GM12878 (cell line): ENCODE measurements around the gene RFC3. TPM values are rescaled to one million over a fixed set of nuclear protein-coding genes. Genes with fewer than 3 reads are reported as not detected.

Source experiments
- ATAC-seq: fragments of 200-7000 bp; cut with Tn5 transposase; 3 replicates; pipeline ENCODE4 v1.9.1; 2020; ENCODE audit warnings: mild to moderate bottlenecking, moderate library complexity
- BruUV-seq: library from RNA; stranded (reverse); fragments of 400-500 nt; replicated peaks from 2 replicates; lab custom pipeline; 2021; lab: Mats Ljungman, UMichigan
- CTCF ChIA-PET: fragments of 300-600 bp; sonication (Branson Sonifier 250); formaldehyde crosslinking; extraction: SDS; loops from one replicate; lab custom pipeline; 2021; ENCODE audit warnings: inconsistent platforms; lab: Yijun Ruan, JAX
- POLR2A ChIA-PET: fragments of 350-600 bp; formaldehyde crosslinking; extraction: SDS; loops from one replicate; lab custom pipeline; 2021; ENCODE audit warnings: inconsistent platforms; lab: Charles Lee
- RAD21 ChIA-PET: fragments of 300-600 bp; sonication (Branson Sonifier 250); formaldehyde crosslinking; loops from one replicate; lab custom pipeline; 2023; ENCODE audit warnings: antibody characterized with exemption; ENCODE audit not compliant: unreplicated experiment; lab: Charles Lee
- SMC1A ChIA-PET: fragments of 300-600 bp; sonication (Branson Sonifier 250); formaldehyde crosslinking; loops from one replicate; lab custom pipeline; 2023; ENCODE audit not compliant: unreplicated experiment, uncharacterized antibody; lab: Charles Lee
- DNase-seq: peaks from one replicate; pipeline ENCODE4 v3.0.0-alpha.2; 2011; ENCODE audit warnings: low read depth, low spot score
- FAIRE-seq: peaks from 3 replicates; lab custom pipeline; 2011; peaks lifted over from hg19 to GRCh38; lab: Jason Lieb, UNC
- H2AFZ ChIP-seq: 2 replicates; pipeline ENCODE4 v1.6.0; 2011; ENCODE audit warnings: low read depth, low read length, control low read depth; ENCODE audit not compliant: control insufficient read depth
- H3K27ac ChIP-seq: 2 replicates; pipeline ENCODE4 v1.5.1; 2011; ENCODE audit warnings: control low read depth; ENCODE audit not compliant: control insufficient read depth, insufficient read depth
- H3K27me3 ChIP-seq, 2 experiments: replicated peaks in 1 of 2; 2 replicates each; pipeline versions ENCODE4 v1.6.0 to v1.6.1; 2011; ENCODE audit warnings: low read length in 1 of 2; ENCODE audit not compliant: control insufficient read depth in 2 of 2, insufficient read depth in 2 of 2
- H3K36me3 ChIP-seq, 2 experiments: 2 replicates each; pipeline ENCODE4 v1.5.1; 2011; ENCODE audit warnings: low read length in 1 of 2; ENCODE audit not compliant: control insufficient read depth in 2 of 2, insufficient read depth in 2 of 2
- H3K4me1 ChIP-seq: 2 replicates; pipeline ENCODE4 v1.6.1; 2011; ENCODE audit warnings: mild to moderate bottlenecking, low read length, moderate library complexity, mixed read lengths; ENCODE audit not compliant: control insufficient read depth, insufficient read depth
- H3K4me2 ChIP-seq: 2 replicates; pipeline ENCODE4 v1.6.0; 2011; ENCODE audit warnings: control low read depth; ENCODE audit not compliant: control insufficient read depth, insufficient read depth
- H3K4me3 ChIP-seq: fragments of 200-600 bp; sonication (generic); 2 replicates; pipeline ENCODE4 v1.5.1; 2016
- H3K79me2 ChIP-seq: 2 replicates; pipeline ENCODE4 v1.6.0; 2011; ENCODE audit warnings: low read length; ENCODE audit not compliant: control insufficient read depth, insufficient read depth
- H3K9ac ChIP-seq: 2 replicates; pipeline ENCODE4 v1.8.0; 2011; ENCODE audit warnings: low read length, control low read depth, mixed read lengths; ENCODE audit not compliant: control insufficient read depth, insufficient read depth
- H3K9me3 ChIP-seq: replicated peaks from 3 replicates; pipeline ENCODE4 v1.5.1; 2011; ENCODE audit warnings: mild to moderate bottlenecking, low read length; ENCODE audit not compliant: control insufficient read depth, insufficient read depth
- H4K20me1 ChIP-seq: 2 replicates; pipeline ENCODE4 v1.6.0; 2011; ENCODE audit not compliant: control insufficient read depth, insufficient read depth
- BMI1 ChIP-seq: fragments of 450-650 bp; IDR thresholded peaks from 2 replicates; pipeline ENCODE4 v1.6.1; 2016; ENCODE audit warnings: mild to moderate bottlenecking, moderate library complexity, borderline replicate concordance
- EGR1 ChIP-seq, 2 experiments: IDR thresholded peaks; 1 replicate in 1 of 2; 2 replicates in 1 of 2; pipeline ENCODE4 v1.6.1; 2011 to 2012; ENCODE audit warnings: low read depth in 2 of 2, low read length in 2 of 2, borderline replicate concordance in 1 of 2, mild to moderate bottlenecking in 1 of 2, moderate library complexity in 1 of 2
- KLF5 ChIP-seq: fragments of 450-650 bp; IDR thresholded peaks from 2 replicates; pipeline ENCODE4 v1.6.1; 2014; ENCODE audit warnings: mild to moderate bottlenecking; ENCODE audit not compliant: partially characterized antibody
- NR2F1 ChIP-seq: fragments of 450-650 bp; conservative IDR thresholded peaks from 2 replicates; pipeline ENCODE4 v1.6.1; 2017; ENCODE audit warnings: mild to moderate bottlenecking
- SIX5 ChIP-seq: IDR thresholded peaks from 2 replicates; pipeline ENCODE4 v1.6.1; 2011; ENCODE audit warnings: mild to moderate bottlenecking, low read depth, low read length, moderate library complexity; ENCODE audit not compliant: severe bottlenecking
- SREBF1 ChIP-seq: IDR thresholded peaks from 2 replicates; pipeline ENCODE4 v1.6.1; 2012; ENCODE audit warnings: mild to moderate bottlenecking, low read length
- YY1 ChIP-seq: IDR thresholded peaks from 2 replicates; pipeline ENCODE4 v1.6.1; 2011; ENCODE audit warnings: low read depth, mild to moderate bottlenecking, low read length
- ZBED1 ChIP-seq: IDR thresholded peaks from 2 replicates; pipeline ENCODE4 v1.6.1; 2016; ENCODE audit warnings: borderline replicate concordance
- ZNF274 ChIP-seq: IDR thresholded peaks from one replicate; pipeline ENCODE4 v1.8.0; 2011; ENCODE audit not compliant: insufficient read length, insufficient read depth
- ZNF622 ChIP-seq: fragments of 450-650 bp; IDR thresholded peaks from 2 replicates; pipeline ENCODE4 v1.6.1; 2017; ENCODE audit warnings: mild to moderate bottlenecking, inconsistent platforms
- WGBS: methylation state at CpG from one replicate; pipeline ENCODE4 v1.1.6; 2016; ENCODE audit warnings: low lambda C conversion rate; ENCODE audit not compliant: insufficient replicate concordance, insufficient coverage; ENCODE audit errors: missing lambda C conversion rate; 5-methylcytosine and 5-hydroxymethylcytosine counted together
- in situ Hi-C: fragments of 300-500 bp; cut with MboI; formaldehyde crosslinking; loops from 9 replicates; pipeline ENCODE4 v1.14.3; 2018; ENCODE audit warnings: mixed read lengths
- intact Hi-C: fragments of 100-400 bp; cut with micrococcal nuclease; formaldehyde crosslinking; loops from one replicate; pipeline ENCODE4 v1.14.2; 2022; ENCODE audit not compliant: unreplicated experiment
- polyA plus RNA-seq, 11 experiments: library from polyadenylated mRNA; depleted of rRNA in 4 of 11; unstranded in 6 of 11; stranded (reverse) in 5 of 11; fragments of >200 nt; fragmentation: Nextera tagmentation in 4 of 11; fragmentation: Illumina TruSeq in 1 of 11; extraction: Ambion mirVana in 4 of 11; extraction: Trizol in 1 of 11; gene quantifications; 1 replicate in 1 of 11; 2 replicates in 10 of 11; pipeline versions ENCODE4 v1.2.1 to v1.2.3, GENCODE V29; 2011 to 2016; ENCODE audit warnings: inconsistent platforms in 2 of 11, missing spikeins in 2 of 11, low read depth in 1 of 11
- total RNA-seq, 4 experiments: library from RNA; depleted of rRNA in 3 of 4; stranded (reverse); fragments of >200 nt in 3 of 4; fragmentation: Illumina TruSeq in 1 of 4; extraction: Trizol in 1 of 4; gene quantifications; 2 replicates each; pipeline versions ENCODE4 v1.2.1 to v1.2.3, GENCODE V29; 2013 to 2021
- TF ChIP-seq, protein P1 (sequence below): fragments of 450-650 bp; formaldehyde crosslinking; IDR thresholded peaks from 2 replicates; pipeline ENCODE4 v1.5.0; 2022; ENCODE audit warnings: mild to moderate bottlenecking, missing genetic modification characterization
- TF ChIP-seq, protein P2 (sequence below): fragments of 450-650 bp; IDR thresholded peaks from 2 replicates; pipeline ENCODE4 v1.6.1; 2016; ENCODE audit warnings: mild to moderate bottlenecking
- TF ChIP-seq, protein P3 (sequence below): fragments of 450-650 bp; conservative IDR thresholded peaks from 2 replicates; pipeline ENCODE4 v1.6.1; 2017; ENCODE audit warnings: mild to moderate bottlenecking, moderate library complexity

RFC3 gene
- total and polyA plus RNA-seq, 10 of the 15 experiments (the other 5 are each of a cell fraction or from before 2014, with no cell fraction given): 57.6 to 98.9 (median 81.3) TPM

DNA sequence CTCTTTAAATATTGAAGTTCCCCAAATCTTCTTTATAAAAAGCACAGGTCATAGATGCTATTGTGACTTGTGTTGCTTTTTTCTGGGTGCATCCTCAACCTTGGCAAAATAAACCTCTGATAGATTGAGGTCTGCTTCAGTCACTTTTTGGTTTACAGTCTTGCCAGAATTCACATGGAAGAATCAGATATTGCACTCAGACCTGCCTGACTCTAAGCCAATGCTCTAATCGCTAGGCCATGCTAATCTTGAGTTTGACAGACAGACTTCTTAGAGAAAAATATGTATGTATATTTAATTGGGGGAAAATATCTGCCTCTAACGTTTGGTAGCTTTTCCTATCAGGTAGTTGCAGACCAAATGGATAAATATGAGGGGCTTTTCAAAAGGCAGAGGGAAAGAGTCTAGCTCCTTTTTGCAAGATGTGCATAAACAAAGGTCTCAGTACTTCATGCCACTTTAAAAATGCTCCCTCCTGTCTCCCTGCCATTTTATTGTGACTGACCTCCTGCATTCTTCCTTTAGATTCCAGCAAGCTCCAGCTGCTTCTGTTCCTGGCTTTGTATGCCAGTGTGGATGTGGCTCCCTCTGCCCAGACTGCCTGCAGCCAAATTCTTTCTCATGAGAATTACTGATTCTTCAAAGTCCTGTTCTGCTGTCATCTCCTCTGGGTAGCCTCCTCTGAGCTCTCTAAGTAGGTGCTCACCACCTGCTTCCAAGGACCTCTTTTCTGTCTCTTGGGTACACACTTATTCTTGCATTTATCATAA lies 42.4 kb upstream of the RFC3 start (continued):
- TF ChIP-seq, protein P1, sequence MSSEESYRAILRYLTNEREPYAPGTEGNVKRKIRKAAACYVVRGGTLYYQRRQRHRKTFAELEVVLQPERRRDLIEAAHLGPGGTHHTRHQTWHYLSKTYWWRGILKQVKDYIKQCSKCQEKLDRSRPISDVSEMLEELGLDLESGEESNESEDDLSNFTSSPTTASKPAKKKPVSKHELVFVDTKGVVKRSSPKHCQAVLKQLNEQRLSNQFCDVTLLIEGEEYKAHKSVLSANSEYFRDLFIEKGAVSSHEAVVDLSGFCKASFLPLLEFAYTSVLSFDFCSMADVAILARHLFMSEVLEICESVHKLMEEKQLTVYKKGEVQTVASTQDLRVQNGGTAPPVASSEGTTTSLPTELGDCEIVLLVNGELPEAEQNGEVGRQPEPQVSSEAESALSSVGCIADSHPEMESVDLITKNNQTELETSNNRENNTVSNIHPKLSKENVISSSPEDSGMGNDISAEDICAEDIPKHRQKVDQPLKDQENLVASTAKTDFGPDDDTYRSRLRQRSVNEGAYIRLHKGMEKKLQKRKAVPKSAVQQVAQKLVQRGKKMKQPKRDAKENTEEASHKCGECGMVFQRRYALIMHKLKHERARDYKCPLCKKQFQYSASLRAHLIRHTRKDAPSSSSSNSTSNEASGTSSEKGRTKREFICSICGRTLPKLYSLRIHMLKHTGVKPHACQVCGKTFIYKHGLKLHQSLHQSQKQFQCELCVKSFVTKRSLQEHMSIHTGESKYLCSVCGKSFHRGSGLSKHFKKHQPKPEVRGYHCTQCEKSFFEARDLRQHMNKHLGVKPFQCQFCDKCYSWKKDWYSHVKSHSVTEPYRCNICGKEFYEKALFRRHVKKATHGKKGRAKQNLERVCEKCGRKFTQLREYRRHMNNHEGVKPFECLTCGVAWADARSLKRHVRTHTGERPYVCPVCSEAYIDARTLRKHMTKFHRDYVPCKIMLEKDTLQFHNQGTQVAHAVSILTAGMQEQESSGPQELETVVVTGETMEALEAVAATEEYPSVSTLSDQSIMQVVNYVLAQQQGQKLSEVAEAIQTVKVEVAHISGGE (CRISPR knock-in tag): no peak
- TF ChIP-seq KLF5: no peak

DNA sequence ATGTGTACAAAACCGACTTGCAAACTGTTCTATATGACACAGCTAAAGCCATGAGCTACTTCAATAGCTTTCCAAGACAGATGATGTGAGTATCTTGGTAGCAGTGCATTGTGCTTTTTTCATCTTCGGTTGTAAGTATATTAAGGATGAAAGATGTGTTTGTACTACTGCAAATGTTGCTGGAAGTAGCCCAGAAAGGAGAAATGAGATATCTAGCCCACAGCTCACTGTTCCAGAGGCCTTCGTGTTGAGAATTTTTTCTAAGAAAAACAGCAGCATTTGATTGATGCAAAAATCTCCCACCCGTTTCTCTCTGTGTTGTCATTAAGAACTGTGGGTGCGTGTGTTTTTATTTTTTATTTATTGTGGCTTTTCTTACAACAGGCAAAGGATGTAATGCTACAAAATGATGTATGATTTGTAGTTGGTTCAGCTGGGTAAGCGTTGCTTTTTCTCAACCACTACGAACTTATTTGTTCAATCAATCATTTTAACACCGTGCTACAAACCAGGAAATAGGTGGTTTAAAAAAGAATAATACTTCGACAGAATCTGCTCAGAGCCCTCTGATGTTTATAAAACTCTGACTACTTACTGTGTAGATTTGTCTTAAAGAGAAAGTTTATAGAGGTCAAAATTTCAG lies 41.6 kb upstream of the RFC3 start:
- SMC1A ChIA-PET: interaction anchor here (0.8 to 1.0 kb wide), 2 partner anchors 12 to 52 kb away, joined by 4 read pairs; no protein-coding TSS in a partner anchor
- RAD21 ChIA-PET: no interaction called here
- ATAC-seq (no peak), FAIRE-seq (no peak), DNase-seq (no peak)
- Histone ChIP-seq H3K9ac (no peak overlapping the region), H3K4me1 (no peaks in the 10 kb centered on the region), H2AFZ (peak overlapping the region; percentile 59), H3K27me3 (no peaks in the 10 kb centered on the region), H3K4me3 (no peak overlapping the region), H4K20me1 (no peaks in the 10 kb centered on the region), H3K79me2 (no peaks in the 10 kb centered on the region), H3K9me3 (no peaks in the 10 kb centered on the region), H3K27ac (no peak overlapping the region), H3K36me3 (no peaks in the 10 kb centered on the region), H3K4me2 (no peak overlapping the region)
- intact Hi-C loops (no loop called here), in situ Hi-C loops (no loop called here)
- POLR2A ChIA-PET: no interaction called here
- CTCF ChIA-PET: interaction anchor here (2.0 kb wide), 1 partner anchor 9 kb away, joined by 5 read pairs; no protein-coding TSS in a partner anchor
- WGBS: 70% methylated on average over 9 of the region's 9 CpGs
- BruUV-seq: no TSS peak
- TF ChIP-seq BMI1: no peak
- no peak for TF ChIP-seq SREBF1
- TF ChIP-seq, protein P2, sequence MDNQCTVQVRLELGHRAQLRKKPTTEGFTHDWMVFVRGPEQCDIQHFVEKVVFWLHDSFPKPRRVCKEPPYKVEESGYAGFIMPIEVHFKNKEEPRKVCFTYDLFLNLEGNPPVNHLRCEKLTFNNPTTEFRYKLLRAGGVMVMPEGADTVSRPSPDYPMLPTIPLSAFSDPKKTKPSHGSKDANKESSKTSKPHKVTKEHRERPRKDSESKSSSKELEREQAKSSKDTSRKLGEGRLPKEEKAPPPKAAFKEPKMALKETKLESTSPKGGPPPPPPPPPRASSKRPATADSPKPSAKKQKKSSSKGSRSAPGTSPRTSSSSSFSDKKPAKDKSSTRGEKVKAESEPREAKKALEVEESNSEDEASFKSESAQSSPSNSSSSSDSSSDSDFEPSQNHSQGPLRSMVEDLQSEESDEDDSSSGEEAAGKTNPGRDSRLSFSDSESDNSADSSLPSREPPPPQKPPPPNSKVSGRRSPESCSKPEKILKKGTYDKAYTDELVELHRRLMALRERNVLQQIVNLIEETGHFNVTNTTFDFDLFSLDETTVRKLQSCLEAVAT: no peak
- no peak for TF ChIP-seq NR2F1
- TF ChIP-seq YY1: no peak
- TF ChIP-seq ZNF622: no peak
- TF ChIP-seq, protein P3, sequence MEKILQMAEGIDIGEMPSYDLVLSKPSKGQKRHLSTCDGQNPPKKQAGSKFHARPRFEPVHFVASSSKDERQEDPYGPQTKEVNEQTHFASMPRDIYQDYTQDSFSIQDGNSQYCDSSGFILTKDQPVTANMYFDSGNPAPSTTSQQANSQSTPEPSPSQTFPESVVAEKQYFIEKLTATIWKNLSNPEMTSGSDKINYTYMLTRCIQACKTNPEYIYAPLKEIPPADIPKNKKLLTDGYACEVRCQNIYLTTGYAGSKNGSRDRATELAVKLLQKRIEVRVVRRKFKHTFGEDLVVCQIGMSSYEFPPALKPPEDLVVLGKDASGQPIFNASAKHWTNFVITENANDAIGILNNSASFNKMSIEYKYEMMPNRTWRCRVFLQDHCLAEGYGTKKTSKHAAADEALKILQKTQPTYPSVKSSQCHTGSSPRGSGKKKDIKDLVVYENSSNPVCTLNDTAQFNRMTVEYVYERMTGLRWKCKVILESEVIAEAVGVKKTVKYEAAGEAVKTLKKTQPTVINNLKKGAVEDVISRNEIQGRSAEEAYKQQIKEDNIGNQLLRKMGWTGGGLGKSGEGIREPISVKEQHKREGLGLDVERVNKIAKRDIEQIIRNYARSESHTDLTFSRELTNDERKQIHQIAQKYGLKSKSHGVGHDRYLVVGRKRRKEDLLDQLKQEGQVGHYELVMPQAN: no peak
- TF ChIP-seq SIX5: no peak
- TF ChIP-seq EGR1 (IDR thresholded peaks at IDR 0.05; ENCODE audit: borderline replicate concordance in 1 of 2, low read depth in 2 of 2, low read length in 2 of 2): no peak
- no peak for TF ChIP-seq ZNF274
- TF ChIP-seq ZBED1: no peak
